ENCODE results near the gene MOGAT1. TPM values are rescaled to one million over a fixed set of nuclear protein-coding genes. Genes with fewer than 3 reads are reported as not detected.

The MOGAT1 gene, protein sequence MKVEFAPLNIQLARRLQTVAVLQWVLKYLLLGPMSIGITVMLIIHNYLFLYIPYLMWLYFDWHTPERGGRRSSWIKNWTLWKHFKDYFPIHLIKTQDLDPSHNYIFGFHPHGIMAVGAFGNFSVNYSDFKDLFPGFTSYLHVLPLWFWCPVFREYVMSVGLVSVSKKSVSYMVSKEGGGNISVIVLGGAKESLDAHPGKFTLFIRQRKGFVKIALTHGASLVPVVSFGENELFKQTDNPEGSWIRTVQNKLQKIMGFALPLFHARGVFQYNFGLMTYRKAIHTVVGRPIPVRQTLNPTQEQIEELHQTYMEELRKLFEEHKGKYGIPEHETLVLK
- not detected in 2 replicates for total RNA-seq (2014; rRNA removed; shearing (Covaris generic))
- not detected in 2 replicates for polyA plus RNA-seq (2015; cell fraction: cytosol; rRNA removed)
- not detected in 2 replicates for polyA plus RNA-seq (2015; cell fraction: nucleus; rRNA removed)

- in situ Hi-C loops (cut with HindIII; ENCODE audit: low pct_unique_long_range_greater_than_20kb, low sequenced_read_pairs), result no loop called here
- DNase-seq (ENCODE audit: low read depth, low spot score), result no peak
Measured at GRCh38 chr2:222671259-222672067, at the start of gene MOGAT1. Gene MOGAT1, plus strand, starts transcription at chr2:222671658. Its CDS starts 128 bp downstream, at chr2:222671786.

- DNase-seq (ENCODE audit: low read depth, low spot score), result no peak
- in situ Hi-C loops (cut with HindIII; ENCODE audit: low pct_unique_long_range_greater_than_20kb, low sequenced_read_pairs), result no loop called here
Measured at GRCh38 chr2:222621893-222622292, 49.6 kb upstream of the MOGAT1 start.

GRCh38 chr2:222622910-222623309 lies 48.5 kb upstream of the MOGAT1 start:
- no peak for DNase-seq (ENCODE audit: low read depth, low spot score)
- in situ Hi-C loops (cut with HindIII; ENCODE audit: low pct_unique_long_range_greater_than_20kb, low sequenced_read_pairs), result no loop called here

- in situ Hi-C loops (cut with HindIII; ENCODE audit: low pct_unique_long_range_greater_than_20kb, low sequenced_read_pairs), result no loop called here
- DNase-seq (ENCODE audit: low read depth, low spot score), result no peak
Measured at GRCh38 chr2:222623756-222624309, 47.6 kb upstream of the MOGAT1 start.

GRCh38 chr2:222627764-222628163 lies 43.7 kb upstream of the MOGAT1 start:
- no peak for DNase-seq (ENCODE audit: low read depth, low spot score)
- in situ Hi-C loops (cut with HindIII; ENCODE audit: low pct_unique_long_range_greater_than_20kb, low sequenced_read_pairs), result no loop called here

DNA sequence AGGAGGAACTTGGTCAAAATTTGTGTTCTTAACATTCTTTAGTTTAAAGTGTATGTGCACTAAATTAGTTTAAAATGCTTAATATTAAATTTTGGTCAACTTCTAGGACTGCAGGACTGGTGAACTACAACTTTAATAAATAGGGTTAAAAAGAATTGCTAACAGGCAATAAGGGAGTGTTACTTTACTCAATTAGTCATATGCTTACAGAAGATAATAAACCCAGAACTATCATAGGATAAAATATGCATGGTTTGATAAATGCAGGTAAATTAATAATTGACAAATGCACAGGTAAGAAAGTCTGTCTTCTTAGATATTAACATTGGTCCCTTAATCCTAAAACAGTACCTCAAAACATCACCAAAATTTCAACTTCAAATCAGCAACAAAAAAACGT lies 36.2 kb upstream of the MOGAT1 start:
- in situ Hi-C loops (cut with HindIII; ENCODE audit: low pct_unique_long_range_greater_than_20kb, low sequenced_read_pairs), result no loop called here
- no peak for DNase-seq (ENCODE audit: low read depth, low spot score)

- DNase-seq (ENCODE audit: low read depth, low spot score), result no peak
- in situ Hi-C loops (cut with HindIII; ENCODE audit: low pct_unique_long_range_greater_than_20kb, low sequenced_read_pairs), result no loop called here
Measured at GRCh38 chr2:222637067-222637466, 34.4 kb upstream of the MOGAT1 start.

DNA sequence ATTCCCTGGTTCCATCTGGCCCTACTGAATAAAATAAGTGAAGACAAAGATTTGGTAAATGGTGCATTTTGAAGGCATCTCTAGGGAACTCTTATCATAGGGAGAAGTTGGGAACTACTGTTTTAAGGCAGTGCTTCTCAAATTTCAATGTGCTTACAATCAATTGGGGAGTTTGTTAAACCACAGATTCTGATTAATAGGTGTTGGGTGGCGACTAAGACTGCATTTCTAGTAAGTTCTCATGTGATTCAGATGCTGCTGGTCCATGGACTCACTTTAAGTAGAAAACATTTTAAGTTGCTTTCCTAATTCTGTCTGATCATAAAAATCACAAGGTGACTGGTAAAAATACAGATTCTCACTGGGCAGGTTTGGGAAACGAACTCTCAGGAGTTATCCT lies 30.1 kb upstream of the MOGAT1 start:
- in situ Hi-C loops (cut with HindIII; ENCODE audit: low pct_unique_long_range_greater_than_20kb, low sequenced_read_pairs), result no loop called here
- DNase-seq (ENCODE audit: low read depth, low spot score), result no peak

GRCh38 chr2:222643134-222643533 lies 28.3 kb upstream of the MOGAT1 start:
- no peak for DNase-seq (ENCODE audit: low read depth, low spot score)
- in situ Hi-C loops (cut with HindIII; ENCODE audit: low pct_unique_long_range_greater_than_20kb, low sequenced_read_pairs), result no loop called here

- in situ Hi-C loops (cut with HindIII; ENCODE audit: low pct_unique_long_range_greater_than_20kb, low sequenced_read_pairs), result no loop called here
- no peak for DNase-seq (ENCODE audit: low read depth, low spot score)
Measured at GRCh38 chr2:222646008-222646407, 25.4 kb upstream of the MOGAT1 start.

GRCh38 chr2:222649801-222650200 lies 21.7 kb upstream of the MOGAT1 start:
- DNase-seq (ENCODE audit: low read depth, low spot score), result no peak
- in situ Hi-C loops (cut with HindIII; ENCODE audit: low pct_unique_long_range_greater_than_20kb, low sequenced_read_pairs), result no loop called here

GRCh38 chr2:222651718-222652418 lies 19.6 kb upstream of the MOGAT1 start:
- no peak for DNase-seq (ENCODE audit: low read depth, low spot score)

DNA sequence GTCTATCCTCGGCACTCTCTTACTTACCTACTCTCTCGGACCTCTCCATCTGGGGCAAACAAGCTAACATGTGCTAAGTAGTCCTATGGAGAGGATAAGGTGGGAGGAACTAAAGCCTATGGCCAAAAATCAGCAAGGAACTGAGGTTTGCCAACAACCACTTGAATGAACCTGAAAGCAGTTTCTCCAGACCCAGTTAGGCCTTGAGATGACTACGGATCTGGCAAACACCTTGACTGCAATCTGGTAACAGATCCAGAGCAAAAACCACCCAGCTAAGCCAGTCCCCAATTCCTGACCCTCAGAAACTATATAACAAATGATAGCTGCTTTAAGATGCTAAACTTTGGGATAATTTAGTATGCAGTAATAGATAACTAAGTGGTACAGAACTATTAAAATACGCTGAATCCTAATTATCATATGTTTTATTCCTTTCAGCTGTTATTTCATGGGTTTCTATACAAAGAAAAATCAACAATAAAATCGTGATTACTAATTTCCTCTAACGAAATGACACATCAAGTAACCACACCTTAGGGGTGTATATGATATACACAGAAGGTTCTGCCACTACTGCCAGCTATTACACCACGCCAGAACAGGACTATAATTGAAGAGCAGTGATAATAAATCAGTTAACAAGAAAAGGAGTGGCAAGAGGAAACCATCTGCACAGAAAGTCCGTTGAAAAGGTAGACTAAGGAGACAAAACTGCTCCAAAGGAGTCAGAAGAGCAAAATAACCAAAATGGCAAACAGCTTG lies 18.8 kb upstream of the MOGAT1 start:
- no peak for DNase-seq (ENCODE audit: low read depth, low spot score)
- in situ Hi-C loops (cut with HindIII; ENCODE audit: low pct_unique_long_range_greater_than_20kb, low sequenced_read_pairs), result no loop called here

More at GRCh38 chr2:222651718-222652418, 19.6 kb upstream of the MOGAT1 start:
- in situ Hi-C loops (cut with HindIII; ENCODE audit: low pct_unique_long_range_greater_than_20kb, low sequenced_read_pairs), result no loop called here

DNA sequence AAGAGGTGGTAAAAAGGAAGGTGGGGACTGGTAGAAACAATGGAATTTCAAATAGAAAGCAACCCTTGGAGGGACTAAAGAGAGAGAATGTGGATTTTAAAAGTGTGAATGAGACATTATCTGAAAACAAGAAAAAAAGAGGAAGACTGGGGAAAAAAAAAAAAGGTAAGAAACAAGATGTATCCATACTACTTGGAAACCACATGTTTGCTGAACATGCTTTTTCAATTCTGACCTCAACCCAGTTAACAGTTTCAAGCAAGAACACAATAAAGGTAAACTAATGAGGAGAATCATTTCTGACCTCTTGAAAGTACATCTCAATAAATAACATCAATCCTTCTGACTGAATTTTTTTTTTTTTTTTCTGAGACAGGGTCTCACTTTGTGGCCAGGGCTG lies 18.2 kb upstream of the MOGAT1 start:
- in situ Hi-C loops (cut with HindIII; ENCODE audit: low pct_unique_long_range_greater_than_20kb, low sequenced_read_pairs), result no loop called here
- no peak for DNase-seq (ENCODE audit: low read depth, low spot score)

- DNase-seq (ENCODE audit: low read depth, low spot score), result peak; percentile 96
- in situ Hi-C loops (cut with HindIII; ENCODE audit: low pct_unique_long_range_greater_than_20kb, low sequenced_read_pairs), result no loop called here
Measured at GRCh38 chr2:222655787-222656525, 15.5 kb upstream of the MOGAT1 start, which contains the start of gene FARSB. Gene FARSB, minus strand, starts transcription at chr2:222656092. Its CDS starts 19 bp downstream, at chr2:222656073.
